ENCODE measurements around the gene ZBTB2.
"Not testable (repeated sequence)": the region's sequence is repeated elsewhere in the genome, so short reads cannot be mapped to it uniquely, and the experiment has no call there.

Gene ZBTB2

GRCh38 chr6:151400473-151400872 is 9.1 kb upstream of the ZBTB2 start:
- DNase-seq: no peak

GRCh38 chr6:151399679-151400078 is 8.3 kb upstream of the ZBTB2 start:
- DNase-seq: no peak

GRCh38 chr6:151393410-151393809 is 2.1 kb upstream of the ZBTB2 start:
- no peak for DNase-seq

- no peak for DNase-seq
These were observed 1.1 kb upstream of the ZBTB2 start for GRCh38 chr6:151392427-151392826.

- peak; percentile 35 to 53 for DNase-seq
These were observed 398 bp downstream of the ZBTB2 start for GRCh38 chr6:151390851-151391470.

GRCh38 chr6:151390276-151390850 is 996 bp downstream of the ZBTB2 start:
- peak; percentile 85 to 86 for DNase-seq

- peak in 1 of 2 donors; percentile 33 for DNase-seq
These were observed 1.6 kb downstream of the ZBTB2 start for GRCh38 chr6:151389618-151390275.

GRCh38 chr6:151388997-151389617 is 2.3 kb downstream of the ZBTB2 start:
- no peak for DNase-seq

GRCh38 chr6:151388236-151388635 is 3.1 kb downstream of the ZBTB2 start:
- no peak for DNase-seq

GRCh38 chr6:151387175-151387970 is 4.0 kb downstream of the ZBTB2 start:
- no peak for DNase-seq

- peak in 1 of 2 donors; percentile 14 for DNase-seq
These were observed 6.2 kb downstream of the ZBTB2 start for GRCh38 chr6:151385177-151385576.

- DNase-seq: no peak
These were observed 7.2 kb downstream of the ZBTB2 start for GRCh38 chr6:151384151-151384550.

GRCh38 chr6:151382631-151383030 is 8.7 kb downstream of the ZBTB2 start:
- DNase-seq: not testable (repeated sequence)

GRCh38 chr6:151381722-151382121 is 9.6 kb downstream of the ZBTB2 start:
- DNase-seq: no peak

GRCh38 chr6:151380848-151381205 is 10.5 kb downstream of the ZBTB2 start:
- DNase-seq: no peak

- peak in 1 of 2 donors; percentile 57 for DNase-seq
These were observed 11.2 kb downstream of the ZBTB2 start for GRCh38 chr6:151379933-151380847.

- DNase-seq: no peak
These were observed 14.3 kb downstream of the ZBTB2 start for GRCh38 chr6:151377095-151377494.

- no peak for DNase-seq
These were observed 14.9 kb downstream of the ZBTB2 start for GRCh38 chr6:151376440-151376839.

GRCh38 chr6:151375833-151376232 is 15.5 kb downstream of the ZBTB2 start:
- no peak for DNase-seq

GRCh38 chr6:151374036-151374683 is 17.2 kb downstream of the ZBTB2 start:
- no peak for DNase-seq

GRCh38 chr6:151372164-151372563 is 19.2 kb downstream of the ZBTB2 start:
- no peak for DNase-seq
